HG02852 (cell line): Measurements from ENCODE around the gene CDC42EP4.
"Not testable (repeated sequence)": the region's sequence is repeated elsewhere in the genome, so short reads cannot be mapped to it uniquely, and the experiment has no call there.

Experiments
- ATAC-seq: cut with Tn5 transposase; IDR thresholded peaks from one replicate; pipeline ENCODE4 v1.9.1; 2021; ENCODE audit warnings: mild to moderate bottlenecking, moderate library complexity; ENCODE audit not compliant: unreplicated experiment

CDC42EP4 gene

GRCh38 chr17:73283250-73283649 lies 28.6 kb downstream of the CDC42EP4 start:
- ATAC-seq = no peak

- ATAC-seq = no peak
These were observed 29.2 kb downstream of the CDC42EP4 start for GRCh38 chr17:73282629-73283028.

GRCh38 chr17:73281928-73282327 lies 29.9 kb downstream of the CDC42EP4 start:
- ATAC-seq = peak; percentile 94

- no peak for ATAC-seq
These were observed 31.6 kb downstream of the CDC42EP4 start for GRCh38 chr17:73280191-73280590.

- ATAC-seq = no peak
These were observed 32.1 kb downstream of the CDC42EP4 start for GRCh38 chr17:73279704-73280103.

- no peak for ATAC-seq
These were observed 33.0 kb downstream of the CDC42EP4 start for GRCh38 chr17:73278465-73279453.

- ATAC-seq = no peak
These were observed 33.7 kb downstream of the CDC42EP4 start for GRCh38 chr17:73278049-73278464.

GRCh38 chr17:73274490-73274889 lies 37.3 kb downstream of the CDC42EP4 start:
- ATAC-seq = no peak

- no peak for ATAC-seq
These were observed 38.9 kb downstream of the CDC42EP4 start for GRCh38 chr17:73272906-73273218.

GRCh38 chr17:73271072-73271471 lies 40.7 kb downstream of the CDC42EP4 start:
- ATAC-seq = peak; percentile 96

- no peak for ATAC-seq
These were observed 42.0 kb downstream of the CDC42EP4 start for GRCh38 chr17:73269791-73270190.

GRCh38 chr17:73269329-73269615 lies 42.5 kb downstream of the CDC42EP4 start:
- no peak for ATAC-seq

GRCh38 chr17:73268582-73269328 lies 43.0 kb downstream of the CDC42EP4 start:
- ATAC-seq = no peak

- ATAC-seq = no peak
These were observed 43.9 kb downstream of the CDC42EP4 start for GRCh38 chr17:73267648-73268537.

- no peak for ATAC-seq
These were observed 45.0 kb downstream of the CDC42EP4 start for GRCh38 chr17:73266796-73267195.

GRCh38 chr17:73265646-73266640 lies 45.9 kb downstream of the CDC42EP4 start:
- no peak for ATAC-seq

GRCh38 chr17:73264448-73264847 lies 47.4 kb downstream of the CDC42EP4 start:
- not testable (repeated sequence) for ATAC-seq

- ATAC-seq = no peak
These were observed 48.8 kb downstream of the CDC42EP4 start for GRCh38 chr17:73262676-73263642.
